GM13977 (cell line): Measurements from ENCODE around the gene RALY.

ENCODE experiments used
- DNase-seq: peaks from one replicate; pipeline ENCODE4 v3.0.0; 2012; ENCODE audit warnings: low spot score
- CTCF ChIP-seq: IDR thresholded peaks from 2 replicates; pipeline ENCODE4 v1.5.1; 2012; ENCODE audit warnings: mild to moderate bottlenecking, control low read depth; ENCODE audit not compliant: insufficient read depth; ENCODE audit errors: extremely low read depth, missing control alignments
- in situ Hi-C: fragments of 300-500 bp; cut with MboI; formaldehyde crosslinking; loops from one replicate; pipeline ENCODE4 v1.12.0; 2022; ENCODE audit warnings: low sequenced_read_pairs, low pct_unique_long_range_greater_than_20kb, mixed read lengths, inconsistent platforms; ENCODE audit not compliant: unreplicated experiment

The RALY gene

GRCh38 chr20:34047917-34048316, 54.2 kb downstream of the RALY start:
- in situ Hi-C loops = no loop called here
- TF ChIP-seq CTCF = no peak
- no peak for DNase-seq

- DNase-seq = no peak
- in situ Hi-C loops = no loop called here
- TF ChIP-seq CTCF = no peak
Measured at GRCh38 chr20:34049389-34049788, 55.7 kb downstream of the RALY start.

GRCh38 chr20:34049897-34050695, 56.4 kb downstream of the RALY start:
- no peak for TF ChIP-seq CTCF
- in situ Hi-C loops = no loop called here
- DNase-seq = no peak

GRCh38 chr20:34052414-34052813, 58.7 kb downstream of the RALY start:
- in situ Hi-C loops = no loop called here
- TF ChIP-seq CTCF = no peak
- no peak for DNase-seq

GRCh38 chr20:34055290-34055689, 61.6 kb downstream of the RALY start:
- no peak for DNase-seq
- in situ Hi-C loops = no loop called here
- TF ChIP-seq CTCF = no peak

- TF ChIP-seq CTCF = no peak
- in situ Hi-C loops = no loop called here
- DNase-seq = no peak
Measured at GRCh38 chr20:34058831-34059230, 65.1 kb downstream of the RALY start.
